K562 (cell line): ENCODE results near the gene MRFAP1. TPM values are rescaled to one million over a fixed set of nuclear protein-coding genes. Genes with fewer than 3 reads are reported as not detected.
A peak's percentile ranks its signal among the peaks of the same experiment; 100 is the strongest.

Experiments used
- ATAC-seq: fragments of 200-7000 bp; cut with Tn5 transposase; 3 replicates; pipeline ENCODE4 v1.9.1; 2020; ENCODE audit warnings: moderate library complexity
- BruUV-seq: library from RNA; stranded (reverse); fragments of 400-500 nt; replicated peaks from 2 replicates; lab custom pipeline; 2021; lab: Mats Ljungman, UMichigan
- CTCF ChIA-PET: fragments of 300-600 bp; formaldehyde crosslinking; extraction: SDS; loops from one replicate; lab custom pipeline; 2021; ENCODE audit warnings: low intra/inter-chr PET ratio; lab: Yijun Ruan, JAX
- POLR2A ChIA-PET: fragments of 300-600, 350-650 bp; sonication (Branson Sonifier 250); formaldehyde crosslinking; extraction: SDS; loops from one replicate; lab custom pipeline; 2021; ENCODE audit warnings: antibody characterized with exemption, inconsistent platforms; lab: Yijun Ruan, JAX
- DNase-seq, 4 experiments: peaks; one replicate each; pipeline versions ENCODE4 v3.0.0 to v3.0.0-alpha.2; 2011 to 2018; ENCODE audit warnings: low spot score in 3 of 4, mixed read lengths in 3 of 4; ENCODE audit errors: extremely low read depth in 1 of 4
- FAIRE-seq: peaks from 2 replicates; lab custom pipeline; 2011; peaks lifted over from hg19 to GRCh38; lab: Jason Lieb, UNC
- H2AFZ ChIP-seq: 2 replicates; pipeline ENCODE4 v1.6.0; 2011; ENCODE audit warnings: low read depth, low read length, control low read depth, inconsistent platforms
- H3K27ac ChIP-seq: fragments of 200-600 bp; 3 replicates; pipeline ENCODE4 v1.8.0; 2011; ENCODE audit warnings: low read depth, mild to moderate bottlenecking, control low read depth, inconsistent platforms, low read length, moderate library complexity, mixed read lengths; ENCODE audit errors: extremely low read depth
- H3K27me3 ChIP-seq, 2 experiments: fragments of 300-600 bp in 1 of 2; 2 replicates in 1 of 2; 3 replicates in 1 of 2; pipeline versions ENCODE4 v1.6.0 to v1.8.0; 2011; ENCODE audit warnings: inconsistent platforms in 2 of 2, low read length in 2 of 2, mild to moderate bottlenecking in 1 of 2, mixed read lengths in 1 of 2, moderate library complexity in 1 of 2; ENCODE audit not compliant: control insufficient read depth in 2 of 2, insufficient read depth in 2 of 2
- H3K36me3 ChIP-seq: fragments of 300-600 bp; 3 replicates; pipeline ENCODE4 v1.8.0; 2011; ENCODE audit warnings: mild to moderate bottlenecking, low read length, inconsistent platforms; ENCODE audit not compliant: control insufficient read depth, insufficient read depth
- H3K4me1 ChIP-seq, 2 experiments: fragments of 200-600 bp in 1 of 2; replicated peaks in 1 of 2; 2 replicates in 1 of 2; 3 replicates in 1 of 2; pipeline versions ENCODE4 v1.5.1 to v1.8.0; 2011; ENCODE audit warnings: inconsistent platforms in 2 of 2, low read length in 2 of 2, mild to moderate bottlenecking in 1 of 2, mixed read lengths in 1 of 2, moderate library complexity in 1 of 2; ENCODE audit not compliant: control insufficient read depth in 2 of 2, insufficient read depth in 2 of 2
- H3K4me2 ChIP-seq: 2 replicates; pipeline ENCODE4 v1.6.1; 2011; ENCODE audit warnings: low read length, control low read depth, inconsistent platforms, mixed read lengths; ENCODE audit not compliant: insufficient read depth
- H3K4me3 ChIP-seq: fragments of 200-600 bp; sonication (generic), shearing (Covaris generic); 2 replicates; pipeline ENCODE4 v1.5.1; 2016; ENCODE audit warnings: control low read depth, inconsistent platforms
- H3K79me2 ChIP-seq: fragments of 200-600 bp; 3 replicates; pipeline ENCODE4 v1.8.0; 2011; ENCODE audit warnings: low read length, inconsistent platforms; ENCODE audit not compliant: control insufficient read depth, insufficient read depth
- H3K9ac ChIP-seq, 2 experiments: 2 replicates each; pipeline versions ENCODE4 v1.6.0 to v1.6.1; 2011; ENCODE audit warnings: low read depth in 2 of 2, low read length in 2 of 2, control low read depth in 1 of 2, inconsistent platforms in 1 of 2, mild to moderate bottlenecking in 1 of 2, mixed read lengths in 1 of 2; ENCODE audit not compliant: insufficient read depth in 1 of 2
- H3K9me1 ChIP-seq: one replicate; pipeline ENCODE4 v1.6.0; 2011; ENCODE audit warnings: inconsistent platforms, mild to moderate bottlenecking, low read length, moderate library complexity; ENCODE audit not compliant: control insufficient read depth, insufficient read depth
- H3K9me3 ChIP-seq: replicated peaks from 2 replicates; pipeline ENCODE4 v1.5.1; 2011; ENCODE audit warnings: low read depth, low read length, inconsistent platforms; ENCODE audit not compliant: control insufficient read depth, insufficient read depth
- H4K20me1 ChIP-seq: replicated peaks from 2 replicates; pipeline ENCODE4 v1.6.1; 2011; ENCODE audit warnings: low read length, inconsistent platforms, mixed read lengths; ENCODE audit not compliant: control insufficient read depth, insufficient read depth
- IRF2 ChIP-seq: sonication (generic); formaldehyde crosslinking; IDR thresholded peaks from 2 replicates; pipeline ENCODE4 v1.8.1; 2022; ENCODE audit warnings: mild to moderate bottlenecking, missing genetic modification reagents
- KAT7 ChIP-seq: sonication (generic); formaldehyde crosslinking; IDR thresholded peaks from 2 replicates; pipeline ENCODE4 v1.8.0; 2022; ENCODE audit warnings: missing genetic modification reagents, mild to moderate bottlenecking, borderline replicate concordance
- LARP7 ChIP-seq: fragments of 450-650 bp; IDR thresholded peaks from 2 replicates; pipeline ENCODE4 v1.6.1; 2016
- ZBTB33 ChIP-seq: sonication (generic); formaldehyde crosslinking; IDR thresholded peaks from 2 replicates; pipeline ENCODE4 v1.8.1; 2023; ENCODE audit warnings: mild to moderate bottlenecking, missing genetic modification reagents
- ZHX1 ChIP-seq: fragments of 150-350 bp; conservative IDR thresholded peaks from 2 replicates; pipeline ENCODE4 v1.6.1; 2014; ENCODE audit warnings: low read length
- ZKSCAN1 ChIP-seq: fragments of 150-350 bp; IDR thresholded peaks from 2 replicates; pipeline ENCODE4 v1.6.1; 2016; ENCODE audit warnings: low read depth, low read length
- ZNF512 ChIP-seq: IDR thresholded peaks from 2 replicates; pipeline ENCODE4 v1.6.1; 2016; ENCODE audit warnings: missing genetic modification characterization, missing compliant biosample characterization
- WGBS: fragments of 100-300 bp; shearing (Covaris generic); methylation state at CpG from one replicate; pipeline ENCODE4 v1.1.6; 2016; ENCODE audit warnings: low coverage, mixed read lengths; ENCODE audit not compliant: insufficient coverage; ENCODE audit errors: missing lambda C conversion rate; 5-methylcytosine and 5-hydroxymethylcytosine counted together
- in situ Hi-C: fragments of 300-500 bp; cut with MboI; formaldehyde crosslinking; loops from 4 replicates; pipeline ENCODE4 v1.15.0; 2018; ENCODE audit warnings: inconsistent platforms, mixed read lengths
- intact Hi-C: fragments of 100-400 bp; cut with micrococcal nuclease; formaldehyde crosslinking; loops from 2 replicates; pipeline ENCODE4 v1.14.2; 2022
- polyA plus RNA-seq, 8 experiments: library from polyadenylated mRNA; depleted of rRNA in 4 of 8; stranded (reverse) in 5 of 8; unstranded in 3 of 8; fragments of >200 nt; fragmentation: Nextera tagmentation in 2 of 8; fragmentation: Illumina TruSeq in 1 of 8; extraction: Ambion mirVana in 2 of 8; extraction: Trizol in 1 of 8; gene quantifications; 2 replicates each; pipeline versions ENCODE4 v1.2.1 to v1.2.3, GENCODE V29; 2011 to 2014; ENCODE audit warnings: inconsistent platforms in 1 of 8, missing spikeins in 1 of 8
- total RNA-seq, 7 experiments: library from RNA; depleted of rRNA in 6 of 7; stranded (reverse); fragments of >200 nt in 6 of 7; fragmentation: Illumina TruSeq in 2 of 7; extraction: Trizol in 2 of 7; gene quantifications; 2 replicates each; pipeline versions ENCODE4 v1.2.1 to v1.2.3, GENCODE V29; 2011 to 2021; ENCODE audit warnings: low replicate concordance in 1 of 7

Gene MRFAP1
- total and polyA plus RNA-seq, 9 of the 15 experiments (the other 6 are each of a cell fraction or from before 2014, with no cell fraction given) = 46.0 to 270 (median 151) TPM

GRCh38 chr4:6620891-6621555 lies 19.5 kb upstream of the MRFAP1 start (continued):
- TF ChIP-seq ZNF512 (tag) (no peak), KAT7 (CRISPR knock-in tag) (no peak), LARP7 (no peak)

GRCh38 chr4:6621556-6621927 lies 18.9 kb upstream of the MRFAP1 start:
- 71% methylated on average over 13 of the region's 13 CpGs for WGBS
- Histone ChIP-seq H3K79me2 (no peaks in the 10 kb centered on the region; the same call in 2 of the 3 replicates), H3K4me1 (peaks cover 6 to 25% of the 10 kb centered on the region in 2 experiments), H2AFZ (no peak overlapping the region)
- ChIA-PET CTCF (no interaction called here), POLR2A (no interaction called here)
- FAIRE-seq = no peak
- in situ Hi-C loops = no loop called here
- intact Hi-C loops = no loop called here
- no TSS peak for BruUV-seq
- DNase-seq = no peak
- TF ChIP-seq ZBTB33 (CRISPR knock-in tag) (peak; percentile 82), ZKSCAN1 (peak; percentile 87; the same call in 1 of the 2 replicates), IRF2 (0 out of 2 replicates have a peak, but pooled peaks have one; percentile 41), ZHX1 (no peak)
- TF ChIP-seq, all 486 proteins: peak for 3
- H3K27me3 ChIP-seq = no peaks in the 10 kb centered on the region
- no peaks in the 10 kb centered on the region; the same call in 1 of the 2 replicates for H3K9me3 ChIP-seq
- no peak for ATAC-seq
- no peaks in the 10 kb centered on the region for H3K9me1 ChIP-seq
- H3K4me2 ChIP-seq = no peak overlapping the region
- peaks cover 2% of the 10 kb centered on the region; the same call in 1 of the 3 replicates for H3K36me3 ChIP-seq
- no peak overlapping the region for H3K9ac ChIP-seq
- no peaks in the 10 kb centered on the region for H4K20me1 ChIP-seq
- no peak overlapping the region for H3K27ac ChIP-seq
- no peak overlapping the region for H3K4me3 ChIP-seq
